HFF-Myc (cell line): ENCODE data around the gene SUSD6.
"Not testable (repeated sequence)": the region's sequence is repeated elsewhere in the genome, so short reads cannot be mapped to it uniquely, and the experiment has no call there.

Source experiments
- DNase-seq: peaks from one replicate; pipeline ENCODE4 v3.0.0-alpha.2; 2011; ENCODE audit warnings: low read depth; ENCODE audit errors: extremely low read depth
- H3K4me3 ChIP-seq: replicated peaks from 2 replicates; pipeline ENCODE4 v1.5.1; 2011; ENCODE audit warnings: low read depth, mild to moderate bottlenecking, control low read depth, low read length
- TF ChIP-seq, protein P1 (sequence below): IDR thresholded peaks from 2 replicates; pipeline ENCODE4 v1.5.1; 2012; ENCODE audit warnings: mild to moderate bottlenecking, low read depth, low read length, control low read depth; ENCODE audit errors: missing control alignments

Gene SUSD6

GRCh38 chr14:69715725-69716477 is 104.5 kb downstream of the SUSD6 start:
- no peak for DNase-seq
- no peak overlapping the region for H3K4me3 ChIP-seq
- TF ChIP-seq, protein P1, sequence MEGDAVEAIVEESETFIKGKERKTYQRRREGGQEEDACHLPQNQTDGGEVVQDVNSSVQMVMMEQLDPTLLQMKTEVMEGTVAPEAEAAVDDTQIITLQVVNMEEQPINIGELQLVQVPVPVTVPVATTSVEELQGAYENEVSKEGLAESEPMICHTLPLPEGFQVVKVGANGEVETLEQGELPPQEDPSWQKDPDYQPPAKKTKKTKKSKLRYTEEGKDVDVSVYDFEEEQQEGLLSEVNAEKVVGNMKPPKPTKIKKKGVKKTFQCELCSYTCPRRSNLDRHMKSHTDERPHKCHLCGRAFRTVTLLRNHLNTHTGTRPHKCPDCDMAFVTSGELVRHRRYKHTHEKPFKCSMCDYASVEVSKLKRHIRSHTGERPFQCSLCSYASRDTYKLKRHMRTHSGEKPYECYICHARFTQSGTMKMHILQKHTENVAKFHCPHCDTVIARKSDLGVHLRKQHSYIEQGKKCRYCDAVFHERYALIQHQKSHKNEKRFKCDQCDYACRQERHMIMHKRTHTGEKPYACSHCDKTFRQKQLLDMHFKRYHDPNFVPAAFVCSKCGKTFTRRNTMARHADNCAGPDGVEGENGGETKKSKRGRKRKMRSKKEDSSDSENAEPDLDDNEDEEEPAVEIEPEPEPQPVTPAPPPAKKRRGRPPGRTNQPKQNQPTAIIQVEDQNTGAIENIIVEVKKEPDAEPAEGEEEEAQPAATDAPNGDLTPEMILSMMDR: no peak

DNA sequence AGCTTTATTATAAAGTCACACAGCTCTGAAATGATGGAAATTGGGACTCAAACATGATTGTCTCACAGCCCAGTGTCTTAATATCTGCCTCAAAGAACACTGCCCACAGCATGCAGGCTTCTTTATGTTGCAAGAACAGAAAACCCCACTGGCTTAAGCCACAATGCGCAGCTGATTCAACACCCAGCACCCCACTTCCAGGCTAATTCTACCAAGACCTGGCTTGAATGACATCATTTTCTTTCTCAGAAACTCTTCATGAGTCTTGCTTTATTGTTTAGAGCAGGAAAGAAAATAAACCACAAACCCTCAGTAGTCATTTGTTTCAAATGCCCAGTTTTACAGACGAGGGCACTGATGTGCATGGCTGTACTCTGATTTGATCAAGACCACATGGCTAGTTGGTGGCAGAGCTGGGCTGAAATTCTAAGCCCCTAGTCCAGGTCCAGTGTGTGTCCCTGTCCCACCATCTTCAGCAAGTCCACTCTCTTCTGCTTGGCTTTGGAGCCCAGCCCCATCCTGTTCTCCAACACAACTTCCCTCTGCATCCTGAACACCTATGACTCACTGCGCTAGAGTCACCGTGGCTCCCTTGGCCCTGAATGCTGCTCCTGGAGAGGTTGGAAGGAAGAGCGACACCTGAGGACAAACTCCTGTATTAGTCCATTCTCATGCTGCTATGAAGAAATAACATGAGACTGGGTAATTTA is 105.2 kb downstream of the SUSD6 start:
- TF ChIP-seq, protein P1: no peak
- H3K4me3 ChIP-seq: no peak overlapping the region
- DNase-seq: no peak

GRCh38 chr14:69718614-69719013 is 107.2 kb downstream of the SUSD6 start:
- not testable (repeated sequence) for DNase-seq, H3K4me3 ChIP-seq

DNA sequence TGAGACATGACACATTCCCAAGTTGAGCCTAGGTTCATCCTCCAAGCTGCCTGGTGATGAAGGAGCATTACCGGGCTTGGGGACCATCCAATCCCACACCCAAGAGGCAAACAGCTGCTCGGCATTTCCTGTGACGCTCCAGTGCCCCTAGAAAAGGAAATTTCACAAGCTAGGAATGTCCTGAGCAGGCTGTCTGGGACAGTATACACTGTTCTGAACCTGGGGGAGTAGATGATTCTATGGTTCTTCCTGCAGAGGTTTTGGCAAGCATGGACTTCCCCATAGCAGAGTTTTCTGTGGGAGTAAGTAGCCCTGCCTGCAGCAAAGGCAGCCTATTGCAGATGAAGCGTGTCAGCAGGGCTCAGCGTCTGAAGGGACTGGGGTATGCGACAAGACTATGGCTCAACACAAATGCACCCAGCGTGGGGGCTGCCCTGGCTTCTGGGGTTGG is 108.1 kb downstream of the SUSD6 start:
- TF ChIP-seq, protein P1: no peak
- no peak overlapping the region for H3K4me3 ChIP-seq
- no peak for DNase-seq

- TF ChIP-seq, protein P1: no peak
- no peak for DNase-seq
- H3K4me3 ChIP-seq: no peak overlapping the region
These were observed 109.5 kb downstream of the SUSD6 start for GRCh38 chr14:69720912-69721311.

DNA sequence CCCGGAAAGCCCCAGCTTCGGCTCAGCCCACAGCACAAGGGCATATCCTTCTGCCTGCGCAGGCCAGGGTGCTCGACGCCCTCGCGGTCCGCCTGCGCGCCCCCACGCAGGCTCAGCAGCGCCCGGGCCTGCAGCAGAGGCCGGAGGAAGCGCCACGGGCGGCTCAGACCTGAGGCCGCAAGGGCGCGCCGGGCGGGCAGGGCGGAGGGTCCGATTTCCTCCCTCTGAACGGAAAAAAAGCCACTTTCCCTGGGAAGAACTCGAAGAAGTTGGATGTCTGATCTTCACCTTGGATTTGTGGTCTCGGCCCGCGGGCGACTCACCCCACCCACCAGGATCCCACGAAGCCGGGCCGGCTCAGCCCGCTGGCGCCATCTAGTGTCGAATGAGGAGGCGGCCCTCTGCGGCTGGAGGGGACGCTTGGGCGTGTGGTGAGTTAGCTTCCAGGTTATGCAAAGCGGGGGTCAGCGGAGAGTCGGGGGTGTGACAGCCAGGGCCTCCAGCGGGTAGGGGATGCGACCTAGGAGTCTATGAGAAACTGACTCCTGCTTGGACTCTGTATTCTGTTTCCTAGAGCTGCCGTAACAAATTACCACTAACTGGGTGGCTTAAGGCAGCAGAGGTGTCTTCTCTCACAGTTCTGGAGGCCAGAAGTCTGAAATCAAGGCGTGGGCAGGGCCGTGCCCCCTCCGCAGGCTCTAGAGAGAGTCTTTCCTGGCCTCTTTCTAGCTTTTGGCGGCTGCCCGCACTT is 115.5 kb downstream of the SUSD6 start:
- no peak for DNase-seq
- TF ChIP-seq, protein P1: peak; percentile 94
- H3K4me3 ChIP-seq: peak overlapping the region; percentile 16; the same call in 1 of the 2 replicates

GRCh38 chr14:69727860-69728259 is 116.5 kb downstream of the SUSD6 start:
- DNase-seq: no peak
- TF ChIP-seq, protein P1: no peak
- no peak overlapping the region for H3K4me3 ChIP-seq

DNA sequence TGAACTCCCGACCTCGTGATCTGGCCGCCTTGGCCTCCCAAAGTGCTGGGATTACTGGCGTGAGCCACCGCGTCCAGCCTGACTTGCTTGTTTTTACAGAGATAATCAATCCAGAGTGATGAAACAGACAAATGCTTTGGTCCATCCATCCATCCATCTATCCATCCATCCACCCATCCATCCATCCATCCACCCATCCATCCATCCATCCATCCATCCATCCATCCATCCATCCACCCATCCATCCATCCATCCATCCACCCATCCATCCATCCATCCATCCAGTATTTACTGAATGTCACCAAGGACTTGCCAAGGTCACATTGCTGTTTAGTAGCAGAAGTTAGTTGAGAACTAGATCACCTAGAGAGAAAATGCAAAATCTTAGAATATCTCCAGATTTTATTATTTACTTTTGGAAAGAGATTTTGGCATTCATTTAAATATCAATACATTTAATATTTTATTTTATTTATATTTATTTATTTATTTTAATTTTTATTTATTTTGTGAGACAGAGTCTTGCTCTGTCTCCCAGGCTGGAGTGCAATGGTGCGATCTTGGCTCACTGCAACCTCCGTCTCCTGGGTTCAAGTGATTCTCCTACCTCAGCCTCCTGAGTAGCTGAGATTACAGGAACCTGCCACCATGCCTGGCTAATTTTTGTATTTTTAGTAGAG is 120.7 kb downstream of the SUSD6 start:
- DNase-seq: not testable (repeated sequence)

DNA sequence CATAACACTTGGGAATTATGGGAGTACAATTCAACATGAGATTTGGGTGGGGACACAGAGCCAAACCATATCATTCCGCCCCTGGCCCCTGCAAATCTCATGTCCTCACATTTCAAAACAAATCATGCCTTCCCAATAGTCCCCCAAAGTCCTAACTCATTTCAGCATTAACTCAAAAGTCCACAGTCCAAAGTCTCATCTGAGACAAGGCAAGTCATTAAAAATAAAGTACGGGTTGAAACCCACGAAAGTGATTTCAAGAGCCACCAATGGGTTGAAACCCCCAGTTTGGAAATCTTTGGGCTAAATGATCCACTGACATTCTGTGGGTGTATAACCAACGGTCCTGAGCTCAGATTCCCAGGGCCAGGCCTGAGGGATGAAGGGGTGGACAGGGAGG is 125.0 kb downstream of the SUSD6 start:
- not testable (repeated sequence) for DNase-seq, H3K4me3 ChIP-seq

More for the DNA sequence above, 120.7 kb downstream of the SUSD6 start:
- H3K4me3 ChIP-seq: not testable (repeated sequence)
